AG10803 (cell line): ENCODE data around the gene TRIM36.

Experiments
- DNase-seq: peaks from one replicate; pipeline ENCODE4 v3.0.0; 2010; ENCODE audit warnings: low read depth
- H3K4me3 ChIP-seq: 2 replicates; pipeline ENCODE4 v1.5.1; 2011; ENCODE audit warnings: mild to moderate bottlenecking, low read length, control low read depth
- CTCF ChIP-seq: conservative IDR thresholded peaks from 2 replicates; pipeline ENCODE4 v1.5.1; 2011; ENCODE audit warnings: mild to moderate bottlenecking, low read length, control low read depth, inconsistent platforms

TRIM36 gene

DNA sequence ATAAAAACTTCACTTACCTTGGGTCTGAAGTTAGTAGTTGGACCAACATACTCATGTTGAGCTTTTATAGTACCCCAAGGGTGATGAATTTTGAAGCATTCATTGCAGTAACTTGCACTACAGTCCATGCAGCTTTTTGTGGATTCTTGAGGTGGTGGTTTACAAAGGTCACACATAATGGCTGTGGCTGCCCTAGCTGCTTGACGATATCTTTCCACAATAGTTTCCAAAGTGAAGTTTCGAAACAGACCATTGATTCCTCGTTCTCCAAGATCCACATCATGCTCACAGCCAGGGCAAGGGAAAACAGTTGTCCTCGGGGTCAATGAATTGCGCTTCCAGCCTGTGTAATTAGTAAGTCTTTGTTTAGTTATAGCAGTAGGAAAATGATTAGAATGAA lies 22.7 kb downstream of the TRIM36 start:
- no peak for TF ChIP-seq CTCF
- no peak for DNase-seq
- no peak overlapping the region for H3K4me3 ChIP-seq

- no peak for DNase-seq
- no peak for TF ChIP-seq CTCF
- no peak overlapping the region for H3K4me3 ChIP-seq
Observed at GRCh38 chr5:115136294-115136693, 33.4 kb downstream of the TRIM36 start.

GRCh38 chr5:115132465-115132864 lies 37.2 kb downstream of the TRIM36 start:
- H3K4me3 ChIP-seq: no peak overlapping the region
- TF ChIP-seq CTCF: no peak
- no peak for DNase-seq

DNA sequence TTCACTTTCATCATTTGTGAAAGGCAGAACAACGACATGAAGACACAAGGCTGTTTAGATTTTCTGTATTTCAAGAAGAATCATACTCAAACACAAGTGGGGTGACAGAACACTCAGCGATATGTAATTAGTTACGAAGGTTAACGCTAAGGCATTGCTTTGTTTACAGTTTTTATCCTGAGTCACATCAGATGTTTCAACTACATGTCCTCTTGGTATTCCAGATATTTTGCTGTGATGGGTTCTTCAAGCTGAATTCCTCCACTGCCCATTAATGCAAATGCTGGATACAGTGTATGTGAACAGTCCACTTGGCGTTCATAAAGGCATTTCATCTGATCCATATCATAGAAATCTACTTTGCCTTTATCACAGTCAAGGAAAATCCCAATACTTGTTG lies 43.4 kb downstream of the TRIM36 start:
- DNase-seq: no peak
- no peak for TF ChIP-seq CTCF
- H3K4me3 ChIP-seq: no peak overlapping the region

- H3K4me3 ChIP-seq: no peak overlapping the region
- DNase-seq: no peak
- no peak for TF ChIP-seq CTCF
Observed at GRCh38 chr5:115124741-115125140, 45.0 kb downstream of the TRIM36 start.

DNA sequence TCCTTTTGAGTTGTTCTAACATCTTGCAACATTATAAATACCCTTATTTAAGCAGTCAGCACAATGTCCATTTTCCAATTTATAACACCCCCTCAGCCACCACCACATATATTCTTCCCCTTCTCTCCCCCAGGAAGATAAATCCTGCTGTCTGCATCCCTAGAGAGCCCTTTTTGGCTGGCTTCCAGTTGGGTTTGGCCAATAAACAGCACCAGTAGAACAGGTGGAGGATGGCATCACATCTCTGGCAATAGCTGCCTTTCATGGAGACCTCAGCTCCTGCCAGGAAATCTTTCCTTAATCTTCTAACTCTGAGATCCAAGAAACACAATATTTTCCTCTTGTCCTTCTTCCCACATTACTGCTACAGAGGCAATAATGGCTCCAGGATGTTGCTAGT lies 53.7 kb downstream of the TRIM36 start:
- DNase-seq: no peak
- no peak for TF ChIP-seq CTCF
- no peak overlapping the region for H3K4me3 ChIP-seq

- TF ChIP-seq CTCF: no peak
- no peak overlapping the region for H3K4me3 ChIP-seq
Observed at GRCh38 chr5:115109840-115110239, 59.9 kb downstream of the TRIM36 start.

More at GRCh38 chr5:115109840-115110239, 59.9 kb downstream of the TRIM36 start:
- no peak for DNase-seq
